T-helper 1 cell treated with Interleukin-12 subunit alpha and Interleukin-12 subunit beta and Interleukin-4 antibody, amounts not matched to agents 30 μg/mL and 1 μg/mL, for 36 hours (primary cell): Measurements from ENCODE around the gene HORMAD2.

Experiments
- H3K27ac Mint-ChIP-seq: one replicate; pipeline ENCODE4 v1.8.0; 2021; ENCODE audit warnings: mild to moderate bottlenecking, mixed read lengths
- H3K27me3 Mint-ChIP-seq: one replicate; pipeline ENCODE4 v1.8.0; 2021; ENCODE audit warnings: low read depth, mixed read lengths
- H3K36me3 Mint-ChIP-seq: one replicate; pipeline ENCODE4 v1.8.0; 2021; ENCODE audit warnings: low read depth, mixed read lengths
- H3K4me1 Mint-ChIP-seq: one replicate; pipeline ENCODE4 v1.8.0; 2021; ENCODE audit warnings: low read depth, mixed read lengths
- H3K4me3 Mint-ChIP-seq: one replicate; pipeline ENCODE4 v1.8.0; 2021; ENCODE audit warnings: mild to moderate bottlenecking, moderate library complexity, mixed read lengths
- H3K9me3 Mint-ChIP-seq: one replicate; pipeline ENCODE4 v1.8.0; 2021; ENCODE audit warnings: mixed read lengths

Gene HORMAD2

DNA sequence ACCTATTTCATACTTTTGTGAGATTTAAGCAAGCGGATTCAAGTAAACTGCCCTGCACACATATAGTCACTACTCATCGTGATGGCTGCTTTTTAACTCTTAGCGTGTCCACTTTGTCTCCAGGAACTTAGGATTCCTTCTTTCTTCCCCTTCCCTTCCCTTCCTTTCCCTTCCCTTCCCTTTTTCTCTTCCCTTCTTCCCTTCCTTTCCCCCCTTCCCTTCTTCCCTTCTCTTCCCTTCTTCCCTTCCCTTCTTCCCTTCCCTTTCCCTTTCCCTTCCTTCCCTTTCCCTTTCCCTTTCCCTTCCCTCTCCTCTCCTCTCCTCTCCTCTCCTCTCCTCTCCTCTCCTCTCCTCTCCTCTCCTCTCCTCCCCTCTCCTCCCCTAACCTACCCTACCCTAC, 100.4 kb downstream of the HORMAD2 start:
- peaks cover 2% of the 10 kb centered on the region for H3K36me3 Mint-ChIP-seq
- peaks cover 83% of the 10 kb centered on the region for H3K4me1 Mint-ChIP-seq
- peak overlapping the region; percentile 78 for H3K27ac Mint-ChIP-seq
- no peaks in the 10 kb centered on the region for H3K27me3 Mint-ChIP-seq
- H3K9me3 Mint-ChIP-seq: no peaks in the 10 kb centered on the region
- no peak overlapping the region for H3K4me3 Mint-ChIP-seq

DNA sequence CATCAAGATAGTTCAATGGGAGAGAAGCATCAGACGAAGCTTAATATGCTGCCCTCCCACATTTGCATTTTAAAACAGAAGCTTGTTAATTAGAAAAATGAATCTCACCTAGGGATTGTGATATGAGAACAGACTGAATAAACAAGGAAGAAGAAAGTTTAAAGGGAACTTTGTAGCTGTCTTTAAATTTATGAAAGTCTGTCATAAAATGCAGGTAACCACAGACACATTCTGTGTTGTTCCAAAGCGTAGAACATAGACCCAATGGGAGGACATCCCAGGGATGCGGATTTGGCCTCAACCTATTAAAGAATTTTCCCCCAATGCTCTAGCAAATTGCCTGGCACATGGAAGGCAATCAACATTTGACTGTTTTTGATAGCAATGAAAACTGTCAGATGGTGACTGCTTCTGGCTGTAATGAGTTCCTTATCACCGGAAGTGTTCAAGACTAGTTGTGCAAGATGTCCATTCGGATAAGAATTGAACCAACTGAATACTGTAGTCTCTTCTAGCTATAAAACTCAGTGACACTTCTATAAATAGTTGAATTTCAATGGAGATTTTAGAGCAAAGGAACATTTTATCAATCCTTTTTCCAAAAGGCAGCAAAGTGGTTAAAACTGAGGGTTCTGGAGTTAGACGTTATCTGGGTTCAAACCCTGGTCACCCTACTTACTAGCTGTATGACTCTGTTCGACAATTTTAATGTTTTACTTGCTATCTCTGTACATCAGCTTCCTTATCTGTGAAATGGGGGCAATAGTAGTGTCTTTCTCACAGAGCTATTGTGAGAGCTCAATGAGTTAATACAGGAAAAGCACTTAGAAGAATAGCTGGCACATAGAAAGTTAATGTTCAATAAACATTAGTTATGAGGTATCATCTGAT, 101.4 kb downstream of the HORMAD2 start:
- Mint-ChIP-seq H3K4me1 (peaks cover 84% of the 10 kb centered on the region), H3K36me3 (peaks cover 4% of the 10 kb centered on the region), H3K27me3 (no peaks in the 10 kb centered on the region), H3K4me3 (no peak overlapping the region), H3K9me3 (peaks cover 3% of the 10 kb centered on the region), H3K27ac (peak overlapping the region; percentile 91)

DNA sequence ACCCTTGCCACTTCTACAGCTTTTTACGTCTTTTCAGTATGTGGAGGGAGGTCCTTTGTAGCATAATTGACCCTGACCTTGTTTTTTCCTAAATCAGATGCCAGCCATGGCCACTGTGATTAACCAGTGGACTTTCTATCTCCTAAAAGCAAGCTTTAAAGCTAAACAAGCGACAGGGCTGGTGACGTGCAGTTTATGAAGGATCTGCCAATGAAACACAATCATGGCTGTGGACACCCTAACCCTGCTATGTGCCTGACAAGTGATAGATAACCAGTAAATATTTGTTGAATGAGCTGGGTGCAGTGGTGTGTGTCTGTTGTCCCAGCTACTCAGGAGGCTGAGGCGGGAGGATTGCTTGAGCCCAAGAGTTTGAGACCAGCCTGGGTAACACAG, 102.1 kb downstream of the HORMAD2 start:
- H3K27ac Mint-ChIP-seq: peak overlapping the region; percentile 91
- H3K4me3 Mint-ChIP-seq: no peak overlapping the region
- H3K27me3 Mint-ChIP-seq: no peaks in the 10 kb centered on the region
- peaks cover 3% of the 10 kb centered on the region for H3K9me3 Mint-ChIP-seq
- H3K36me3 Mint-ChIP-seq: peaks cover 2% of the 10 kb centered on the region
- peaks cover 86% of the 10 kb centered on the region for H3K4me1 Mint-ChIP-seq

DNA sequence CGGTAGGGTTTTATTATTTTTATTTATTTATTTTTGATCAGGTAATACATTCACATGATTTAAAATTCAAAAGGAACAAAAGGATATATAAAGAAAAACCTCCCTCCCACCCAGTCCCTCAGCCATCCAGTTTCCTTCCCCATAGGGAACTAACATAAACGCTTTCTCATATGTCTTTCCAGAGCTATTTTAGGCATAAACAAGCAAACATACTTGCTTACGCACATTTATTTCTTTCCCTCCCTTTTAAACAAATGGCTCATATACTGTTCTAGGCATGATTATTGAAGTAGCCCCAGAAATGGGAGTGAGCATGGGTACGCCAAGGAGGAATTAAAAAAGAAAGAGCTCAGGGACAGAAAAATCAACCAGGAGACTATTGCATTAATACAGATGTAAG, 102.6 kb downstream of the HORMAD2 start:
- Mint-ChIP-seq H3K9me3 (peaks cover 3% of the 10 kb centered on the region), H3K36me3 (peaks cover 2% of the 10 kb centered on the region), H3K27me3 (no peaks in the 10 kb centered on the region), H3K4me1 (peaks cover 89% of the 10 kb centered on the region), H3K4me3 (no peak overlapping the region), H3K27ac (peak overlapping the region; percentile 82)

DNA sequence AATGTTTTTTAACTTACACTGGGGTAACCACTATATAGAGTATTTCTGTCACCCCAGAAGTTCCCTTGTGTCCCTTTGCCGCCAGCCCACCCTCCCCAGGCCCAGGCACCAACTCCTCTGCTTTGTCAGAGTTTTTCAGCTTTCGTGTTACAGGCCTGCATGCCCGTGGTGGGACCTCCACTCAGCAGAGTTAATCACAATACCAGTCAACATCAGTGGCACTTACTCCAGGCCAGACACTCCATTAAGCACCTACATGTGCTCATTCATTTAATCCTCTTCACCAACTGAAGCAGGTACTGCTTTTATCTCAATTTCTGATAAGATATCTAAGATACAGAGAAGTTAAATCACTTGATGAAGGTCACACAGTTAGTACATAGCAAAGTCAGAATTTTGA, 103.0 kb downstream of the HORMAD2 start:
- peaks cover 3% of the 10 kb centered on the region for H3K9me3 Mint-ChIP-seq
- peaks cover 2% of the 10 kb centered on the region for H3K36me3 Mint-ChIP-seq
- H3K4me3 Mint-ChIP-seq: peak overlapping the region; percentile 47
- peaks cover 86% of the 10 kb centered on the region for H3K4me1 Mint-ChIP-seq
- H3K27ac Mint-ChIP-seq: peak overlapping the region; percentile 82
- H3K27me3 Mint-ChIP-seq: no peaks in the 10 kb centered on the region

DNA sequence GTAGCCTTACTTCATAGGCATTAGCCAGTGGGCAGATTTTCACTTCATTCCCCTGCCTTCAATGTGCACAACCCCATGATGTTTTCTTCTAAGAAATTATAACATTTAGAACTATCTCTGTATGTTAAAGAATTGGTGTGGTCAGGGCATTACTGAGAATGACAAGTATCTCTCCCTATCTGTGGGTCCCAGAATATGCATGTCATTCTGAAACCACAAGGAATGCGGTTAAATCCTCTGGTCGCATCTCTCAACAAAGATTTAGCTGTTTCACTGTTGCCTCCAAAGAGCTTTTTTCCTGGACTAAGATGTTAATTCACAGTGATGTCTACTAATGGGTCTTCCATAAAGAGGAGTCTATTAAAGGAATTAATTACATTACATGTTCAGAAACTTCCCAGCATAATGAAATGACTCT, 103.6 kb downstream of the HORMAD2 start:
- H3K27me3 Mint-ChIP-seq: no peaks in the 10 kb centered on the region
- peaks cover 2% of the 10 kb centered on the region for H3K36me3 Mint-ChIP-seq
- H3K9me3 Mint-ChIP-seq: peaks cover 3% of the 10 kb centered on the region
- peaks cover 84% of the 10 kb centered on the region for H3K4me1 Mint-ChIP-seq
- peak overlapping the region; percentile 82 for H3K27ac Mint-ChIP-seq
- H3K4me3 Mint-ChIP-seq: peak overlapping the region; percentile 47

DNA sequence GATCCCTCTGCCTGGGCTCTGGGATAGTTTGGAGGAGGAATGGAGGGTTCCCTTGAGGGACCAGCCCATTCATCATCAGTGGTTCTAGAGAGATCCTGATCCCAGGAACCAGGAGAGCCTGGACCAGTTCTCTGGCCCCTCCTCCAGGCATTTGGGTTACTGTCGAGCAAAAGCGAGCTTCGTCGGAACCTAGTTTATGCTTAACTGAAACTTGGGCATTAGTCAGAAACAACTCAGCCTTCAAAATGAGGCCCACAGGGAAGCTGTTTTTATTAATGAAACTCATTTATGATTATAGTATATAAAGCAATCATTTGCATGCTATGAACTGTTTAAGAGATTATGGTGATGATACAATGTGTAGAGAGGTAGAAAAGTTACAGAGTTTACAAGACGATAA, 104.9 kb downstream of the HORMAD2 start:
- Mint-ChIP-seq H3K4me1 (peaks cover 84% of the 10 kb centered on the region), H3K27me3 (no peaks in the 10 kb centered on the region), H3K36me3 (peaks cover 2% of the 10 kb centered on the region), H3K4me3 (peak overlapping the region; percentile 59), H3K27ac (peak overlapping the region; percentile 82), H3K9me3 (peaks cover 3% of the 10 kb centered on the region)

DNA sequence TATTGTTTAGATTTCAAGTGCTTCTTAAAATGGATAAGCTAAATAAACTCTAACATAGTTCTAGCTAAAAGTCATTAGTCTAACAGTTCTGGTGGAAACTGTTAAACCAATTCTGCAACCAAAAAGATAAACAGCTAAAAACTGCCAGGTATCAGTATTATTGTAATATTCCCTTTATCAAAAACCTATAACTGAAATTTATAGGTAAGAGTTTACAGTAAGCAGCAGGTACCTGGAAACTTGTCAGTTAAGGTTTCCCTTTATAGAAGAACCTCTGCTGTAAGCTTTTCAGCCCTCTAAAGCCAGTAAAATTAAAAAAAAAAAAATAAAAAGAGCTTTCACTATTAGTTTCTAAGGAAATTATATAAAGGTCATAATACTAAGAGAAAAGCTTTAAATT, 105.3 kb downstream of the HORMAD2 start:
- H3K4me1 Mint-ChIP-seq: peaks cover 84% of the 10 kb centered on the region
- peaks cover 5% of the 10 kb centered on the region for H3K36me3 Mint-ChIP-seq
- peak overlapping the region; percentile 82 for H3K27ac Mint-ChIP-seq
- peak overlapping the region; percentile 59 for H3K4me3 Mint-ChIP-seq
- no peaks in the 10 kb centered on the region for H3K27me3 Mint-ChIP-seq
- peaks cover 3% of the 10 kb centered on the region for H3K9me3 Mint-ChIP-seq

DNA sequence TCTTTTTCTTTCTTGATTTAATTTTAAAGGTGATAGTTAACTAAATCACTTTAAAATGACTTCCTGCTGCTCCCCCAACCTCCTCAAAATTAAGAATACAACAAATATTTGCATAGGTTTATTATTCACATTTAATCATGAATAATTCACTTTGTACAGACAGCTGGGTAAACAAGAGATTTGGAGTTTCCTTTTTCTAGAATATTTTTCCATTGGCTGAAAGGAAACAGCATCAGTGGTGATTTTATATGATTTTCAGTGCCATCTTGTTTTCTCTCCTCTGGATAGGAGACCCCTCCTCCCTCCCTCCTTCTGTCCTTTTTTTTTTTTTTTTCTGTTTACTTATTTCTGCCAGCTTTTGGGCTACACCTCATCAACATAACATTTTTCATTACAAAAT, 105.8 kb downstream of the HORMAD2 start:
- no peak overlapping the region for H3K4me3 Mint-ChIP-seq
- H3K9me3 Mint-ChIP-seq: peaks cover 3% of the 10 kb centered on the region
- peaks cover 9% of the 10 kb centered on the region for H3K36me3 Mint-ChIP-seq
- no peaks in the 10 kb centered on the region for H3K27me3 Mint-ChIP-seq
- H3K4me1 Mint-ChIP-seq: peaks cover 87% of the 10 kb centered on the region
- H3K27ac Mint-ChIP-seq: peak overlapping the region; percentile 82

DNA sequence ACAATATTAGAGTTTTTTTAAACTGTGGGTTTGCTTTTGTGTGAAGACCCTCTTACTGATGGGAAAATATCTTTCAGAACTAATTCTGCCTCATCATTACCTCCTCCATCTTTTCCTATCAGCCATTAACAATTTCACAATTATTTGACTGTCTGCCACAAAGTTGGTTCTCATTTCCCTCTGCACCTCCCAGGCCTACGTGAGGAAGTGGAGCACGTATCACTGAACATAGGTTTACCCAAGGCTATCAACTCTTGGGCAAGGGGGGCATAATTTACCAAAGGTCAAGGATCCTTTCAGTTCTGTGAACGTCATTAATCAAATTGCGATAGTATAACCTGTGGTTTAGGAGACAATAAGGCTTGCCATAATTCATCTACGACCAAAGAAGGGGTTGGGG, 106.2 kb downstream of the HORMAD2 start:
- Mint-ChIP-seq H3K27ac (peak overlapping the region; percentile 82), H3K4me3 (peak overlapping the region; percentile 56), H3K36me3 (peaks cover 9% of the 10 kb centered on the region), H3K4me1 (peaks cover 87% of the 10 kb centered on the region), H3K27me3 (no peaks in the 10 kb centered on the region), H3K9me3 (peaks cover 3% of the 10 kb centered on the region)

DNA sequence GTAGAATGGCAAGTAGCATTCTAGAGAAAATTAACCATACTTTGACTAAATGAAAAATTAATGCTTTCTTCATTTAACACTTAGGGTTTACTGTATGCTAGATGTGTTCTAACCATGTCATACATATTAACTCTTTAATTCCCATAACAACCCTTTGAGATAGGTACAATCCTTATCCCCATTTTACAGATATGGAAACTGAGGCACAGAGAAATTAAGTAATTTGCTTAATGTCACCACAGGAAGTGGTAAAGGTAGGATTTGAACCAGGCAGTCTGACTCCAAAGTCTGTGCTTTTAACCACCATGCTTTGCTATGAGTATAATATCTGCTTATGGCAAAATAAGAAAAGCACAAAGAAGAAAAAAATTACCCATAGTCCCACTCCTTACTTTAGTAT, 106.8 kb downstream of the HORMAD2 start:
- Mint-ChIP-seq H3K4me3 (no peak overlapping the region), H3K9me3 (peaks cover 5% of the 10 kb centered on the region), H3K27ac (peak overlapping the region; percentile 85), H3K27me3 (no peaks in the 10 kb centered on the region), H3K36me3 (peaks cover 10% of the 10 kb centered on the region), H3K4me1 (peaks cover 87% of the 10 kb centered on the region)

DNA sequence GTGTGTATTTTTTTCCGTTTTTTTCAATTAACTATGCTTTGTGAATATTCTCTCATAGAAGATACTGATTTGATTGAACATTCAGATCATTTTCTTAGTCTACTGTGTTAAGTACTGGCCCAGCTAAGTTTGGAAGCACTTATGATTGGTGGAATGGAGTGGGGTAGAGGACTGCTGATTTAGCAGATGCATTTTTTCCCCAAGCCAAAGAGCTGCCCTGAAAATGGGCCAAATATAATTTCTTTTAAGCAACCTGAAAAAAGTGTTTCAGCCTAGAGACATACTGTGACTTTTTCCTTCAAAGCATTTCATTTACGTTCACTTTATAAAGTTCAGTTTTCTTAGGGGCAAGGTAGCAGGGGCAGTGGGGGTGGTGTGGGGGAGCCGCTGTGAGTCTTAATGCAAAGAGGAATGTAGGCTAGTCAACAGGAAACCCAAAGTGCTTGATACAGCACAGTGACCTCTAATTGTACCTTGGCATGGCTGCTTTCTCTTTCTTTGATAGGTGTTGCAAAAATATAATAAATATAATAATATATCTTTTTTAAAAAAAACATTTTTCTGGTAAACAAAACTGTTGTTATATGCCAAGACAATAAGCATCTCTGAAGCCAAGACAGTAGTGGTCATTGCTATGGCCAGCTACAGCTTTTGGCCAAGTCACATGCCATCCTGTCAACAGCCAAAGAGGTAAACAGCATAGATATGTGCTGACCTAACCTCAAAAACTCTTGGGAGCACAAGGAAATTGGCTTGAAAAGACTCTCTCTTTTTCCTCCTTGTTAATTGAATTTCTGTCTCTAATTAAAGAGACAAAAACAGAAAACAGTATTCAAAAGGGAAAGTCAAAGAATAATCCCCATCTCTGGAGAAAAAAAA, 107.5 kb downstream of the HORMAD2 start:
- Mint-ChIP-seq H3K4me1 (peaks cover 89% of the 10 kb centered on the region), H3K27me3 (no peaks in the 10 kb centered on the region), H3K27ac (peak overlapping the region; percentile 85), H3K4me3 (peak overlapping the region; percentile 32), H3K9me3 (peaks cover 12% of the 10 kb centered on the region), H3K36me3 (peaks cover 17% of the 10 kb centered on the region)

DNA sequence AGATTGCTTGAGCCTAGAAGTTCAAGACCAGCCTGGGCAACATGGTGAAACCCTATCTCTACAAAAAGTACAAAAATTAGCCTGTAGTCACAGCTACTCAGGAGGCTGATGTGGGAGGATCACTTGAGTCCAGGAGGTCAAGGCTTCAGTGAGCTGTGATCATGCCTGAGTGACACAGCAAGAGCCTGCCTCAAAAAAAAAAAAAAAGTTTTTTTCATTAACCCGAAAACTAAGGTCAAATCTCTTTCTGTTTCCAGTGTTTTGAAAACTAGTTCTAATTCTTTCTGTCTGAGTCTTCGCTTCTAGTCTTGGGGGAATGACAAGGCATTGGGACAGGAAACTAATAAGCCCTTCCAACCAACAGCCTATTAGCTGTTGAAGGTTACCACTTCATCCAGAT, 108.6 kb downstream of the HORMAD2 start:
- H3K27ac Mint-ChIP-seq: peak overlapping the region; percentile 72
- H3K4me3 Mint-ChIP-seq: no peak overlapping the region
- H3K9me3 Mint-ChIP-seq: peaks cover 12% of the 10 kb centered on the region
- H3K27me3 Mint-ChIP-seq: no peaks in the 10 kb centered on the region
- H3K36me3 Mint-ChIP-seq: peaks cover 18% of the 10 kb centered on the region
- peaks cover 88% of the 10 kb centered on the region for H3K4me1 Mint-ChIP-seq

DNA sequence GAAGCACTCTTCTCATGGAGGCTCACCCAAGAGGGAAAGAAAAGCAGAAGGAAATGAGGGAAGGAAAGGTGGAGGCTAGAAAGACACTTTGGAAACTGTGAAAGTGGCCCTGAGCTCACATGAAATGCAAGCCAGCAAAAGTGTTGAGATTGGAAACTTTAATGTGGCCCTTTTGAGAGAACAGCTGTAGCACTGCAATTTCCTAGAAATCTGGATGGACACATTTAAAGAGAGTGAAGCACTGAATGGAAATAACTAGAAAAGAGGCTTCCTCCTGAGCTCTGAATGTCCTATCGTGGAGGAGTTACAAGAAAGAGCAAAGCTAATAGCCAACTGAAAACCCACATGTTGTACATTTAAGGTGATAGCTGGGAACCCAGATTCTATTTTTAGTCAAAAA, 110.3 kb downstream of the HORMAD2 start:
- H3K9me3 Mint-ChIP-seq: peaks cover 12% of the 10 kb centered on the region
- peaks cover 24% of the 10 kb centered on the region for H3K36me3 Mint-ChIP-seq
- peaks cover 84% of the 10 kb centered on the region for H3K4me1 Mint-ChIP-seq
- no peaks in the 10 kb centered on the region for H3K27me3 Mint-ChIP-seq
- H3K4me3 Mint-ChIP-seq: peak overlapping the region; percentile 58
- H3K27ac Mint-ChIP-seq: peak overlapping the region; percentile 86
